ENCODE measurements around the gene CCDC85C. TPM values are rescaled to one million over a fixed set of nuclear protein-coding genes. Genes with fewer than 3 reads are reported as not detected.
A peak's percentile ranks its signal among the peaks of the same experiment; 100 is the strongest.

The CCDC85C gene
- total and polyA plus RNA-seq, 2 of the 8 experiments (the other 6 are each of a cell fraction or from before 2014, with no cell fraction given): 16.8 to 35.8 TPM

DNA sequence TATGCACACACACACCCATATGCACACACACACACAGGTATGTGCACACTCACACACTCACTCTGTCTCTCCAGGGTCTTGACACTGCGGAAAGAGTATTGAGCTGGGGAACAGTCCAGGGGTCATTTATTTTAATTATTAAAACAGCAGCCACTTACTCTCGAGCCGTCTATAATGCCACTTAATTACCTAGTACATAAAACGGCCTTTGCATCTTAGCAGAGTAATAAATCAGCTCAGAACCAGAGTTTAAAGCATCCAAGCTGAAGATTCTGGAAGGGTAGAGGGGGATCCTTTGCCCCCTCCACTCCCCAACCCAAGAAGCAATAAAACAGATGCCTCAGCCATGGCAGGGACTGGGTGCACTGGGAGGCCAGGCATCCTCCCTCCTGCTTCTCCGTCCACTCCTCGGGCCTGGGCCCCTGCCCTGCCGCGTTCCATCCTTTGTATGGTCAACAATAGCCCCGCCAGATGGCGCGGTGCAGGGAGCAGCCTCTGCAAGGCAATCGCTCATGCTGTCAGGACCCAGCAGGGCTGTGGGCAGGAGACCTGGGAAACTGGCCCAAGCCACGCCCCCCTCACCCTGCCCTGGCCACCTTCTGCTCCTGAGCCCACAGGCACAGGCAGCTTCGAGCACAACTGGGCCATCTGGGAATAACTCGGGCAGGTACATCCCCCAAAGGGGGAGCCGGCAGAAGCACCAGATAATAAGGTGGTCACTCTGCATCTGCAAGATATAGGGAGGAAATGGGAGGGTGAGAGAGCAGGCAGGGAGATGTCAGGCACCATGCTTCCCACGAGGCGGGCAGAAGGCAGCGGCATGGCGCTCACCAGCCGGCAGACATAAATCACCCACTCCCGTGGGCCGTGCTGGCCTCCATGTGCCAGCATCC lies 40.9 kb downstream of the CCDC85C start (continued):
- TF ChIP-seq RFX5 (IDR thresholded peaks at IDR 0.05; ENCODE audit: borderline replicate concordance, low read depth, low read length): no peak
- peak in 1 of 2 experiments; percentile 78; a peak in 1 of 3 replicates for TF ChIP-seq EP300 (IDR thresholded peaks at IDR 0.05; ENCODE audit: borderline replicate concordance in 1 of 2, low read depth in 2 of 2, low read length in 2 of 2)
- TF ChIP-seq NANOG (IDR thresholded peaks at IDR 0.05; ENCODE audit: insufficient read depth, low read depth, low read length, poor library complexity, severe bottlenecking): peak; percentile 77
- peak; percentile 94; the same call in 1 of the 2 replicates for TF ChIP-seq TCF12 (IDR thresholded peaks at IDR 0.05; ENCODE audit: low read depth, low read length)
- no peak for TF ChIP-seq KDM1A (IDR thresholded peaks at IDR 0.05; ENCODE audit: borderline replicate concordance, low read length)
- peak; percentile 49 for TF ChIP-seq ASH2L (IDR thresholded peaks at IDR 0.05; ENCODE audit: low read length)
- TF ChIP-seq JUND (IDR thresholded peaks at IDR 0.05; ENCODE audit: low read length): no peak
- TF ChIP-seq SP1 (IDR thresholded peaks at IDR 0.05; ENCODE audit: low read depth, low read length): peak; percentile 57
- TF ChIP-seq TEAD4 (IDR thresholded peaks at IDR 0.05; ENCODE audit: low read depth, low read length): no peak
- TF ChIP-seq NRF1 (IDR thresholded peaks at IDR 0.05; ENCODE audit: low read depth, low read length): no peak
- peak; percentile 49 to 71; a peak in 3 of 4 replicates for TF ChIP-seq RAD21 (IDR thresholded peaks at IDR 0.05 in 1 of 2, conservative IDR thresholded peaks at IDR 0.05 in 1 of 2; ENCODE audit: low read depth in 2 of 2, low read length in 2 of 2)
- 0 out of 2 replicates have a peak, but pooled peaks have one; percentile 20 for TF ChIP-seq BACH1 (IDR thresholded peaks at IDR 0.05; ENCODE audit: low read length)
- no peak for TF ChIP-seq CBX5 (IDR thresholded peaks at IDR 0.05; ENCODE audit: low read depth, low read length)
- peak; percentile 48 for TF ChIP-seq CTBP2 (IDR thresholded peaks at IDR 0.05; ENCODE audit: borderline replicate concordance, insufficient read depth, insufficient read length, low read length)
- TF ChIP-seq CREB1 (IDR thresholded peaks at IDR 0.05): peak; percentile 48; the same call in 1 of the 2 replicates
- TF ChIP-seq SIN3A (conservative IDR thresholded peaks at IDR 0.05 in 1 of 2, IDR thresholded peaks at IDR 0.05 in 1 of 2; ENCODE audit: low read depth in 1 of 2, low read length in 2 of 2): peak in 1 of 2 experiments; percentile 74; a peak in 1 of 4 replicates
- TF ChIP-seq YY1 (IDR thresholded peaks at IDR 0.05; ENCODE audit: low read depth, low read length): peak; percentile 67
- TF ChIP-seq CBX8 (IDR thresholded peaks at IDR 0.05; ENCODE audit: borderline replicate concordance, low read depth, low read length): no peak

Data from H1 (cell line).